Keratinocyte (primary cell): ENCODE data around the gene MAGI2. TPM values are rescaled to one million over a fixed set of nuclear protein-coding genes. Genes with fewer than 3 reads are reported as not detected.

Source experiments
- DNase-seq: peaks from one replicate; pipeline ENCODE4 v3.0.0-alpha.2; 2011; ENCODE audit warnings: low read depth, missing footprints, low spot score
- FAIRE-seq: peaks from 2 replicates; lab custom pipeline; 2011; peaks lifted over from hg19 to GRCh38; lab: Jason Lieb, UNC
- H2AFZ ChIP-seq: 2 replicates; pipeline ENCODE4 v1.6.0; 2012; ENCODE audit warnings: low read length, control low read depth, inconsistent platforms; ENCODE audit not compliant: control insufficient read depth
- H3K27ac ChIP-seq: 2 replicates; pipeline ENCODE4 v1.5.1; 2011; ENCODE audit warnings: low read length; ENCODE audit not compliant: control insufficient read depth, insufficient read depth
- H3K27me3 ChIP-seq: 3 replicates; pipeline ENCODE4 v1.6.0; 2011; ENCODE audit warnings: low read length; ENCODE audit not compliant: control insufficient read depth, insufficient read depth; ENCODE audit errors: extremely low read depth
- H3K36me3 ChIP-seq, 2 experiments: 2 replicates in 1 of 2; 3 replicates in 1 of 2; pipeline ENCODE4 v1.5.1; 2011; ENCODE audit warnings: low read length in 2 of 2, mild to moderate bottlenecking in 1 of 2; ENCODE audit not compliant: control insufficient read depth in 2 of 2, insufficient read depth in 2 of 2; ENCODE audit errors: extremely low read depth in 1 of 2
- H3K4me1 ChIP-seq: 3 replicates; pipeline ENCODE4 v1.5.1; 2011; ENCODE audit warnings: low read length; ENCODE audit not compliant: control insufficient read depth, insufficient read depth; ENCODE audit errors: extremely low read depth
- H3K4me2 ChIP-seq: 3 replicates; pipeline ENCODE4 v1.6.0; 2011; ENCODE audit warnings: low read depth, low read length; ENCODE audit not compliant: control insufficient read depth, insufficient read depth; ENCODE audit errors: extremely low read depth
- H3K4me3 ChIP-seq, 3 experiments: fragments of 200-600 bp in 1 of 3; sonication (generic) in 1 of 3; 2 replicates in 2 of 3; 3 replicates in 1 of 3; pipeline ENCODE4 v1.5.1; 2011 to 2016; ENCODE audit warnings: low read length in 3 of 3, mild to moderate bottlenecking in 3 of 3, control low read depth in 2 of 3, inconsistent platforms in 1 of 3, low read depth in 1 of 3, mixed read lengths in 1 of 3, mixed run types in 1 of 3, moderate library complexity in 1 of 3; ENCODE audit not compliant: control insufficient read depth in 2 of 3, insufficient read depth in 2 of 3; ENCODE audit errors: extremely low read depth in 1 of 3
- H3K79me2 ChIP-seq: 2 replicates; pipeline ENCODE4 v1.6.0; 2012; ENCODE audit warnings: low read length; ENCODE audit not compliant: control insufficient read depth, insufficient read depth
- H3K9ac ChIP-seq: 3 replicates; pipeline ENCODE4 v1.6.0; 2011; ENCODE audit warnings: low read length; ENCODE audit not compliant: control insufficient read depth, insufficient read depth; ENCODE audit errors: extremely low read depth
- H3K9me1 ChIP-seq: 3 replicates; pipeline ENCODE4 v1.6.0; 2011; ENCODE audit warnings: low read length; ENCODE audit not compliant: control insufficient read depth, insufficient read depth; ENCODE audit errors: extremely low read depth
- H3K9me3 ChIP-seq: 2 replicates; pipeline ENCODE4 v1.5.1; 2012; ENCODE audit warnings: low read depth, low read length; ENCODE audit not compliant: control insufficient read depth
- H4K20me1 ChIP-seq: 3 replicates; pipeline ENCODE4 v1.6.0; 2011; ENCODE audit warnings: low read length; ENCODE audit not compliant: control insufficient read depth, insufficient read depth; ENCODE audit errors: extremely low read depth
- CTCF ChIP-seq, 3 experiments: IDR thresholded peaks in 1 of 3; conservative IDR thresholded peaks in 1 of 3; optimal IDR thresholded peaks in 1 of 3; 2 replicates in 2 of 3; 3 replicates in 1 of 3; pipeline versions ENCODE3 to v1.5.1; 2011; ENCODE audit warnings: low read length in 3 of 3, mild to moderate bottlenecking in 3 of 3, moderate library complexity in 2 of 3, control low read depth in 1 of 3, inconsistent platforms in 1 of 3; ENCODE audit not compliant: insufficient read depth in 2 of 3; ENCODE audit errors: extremely low read depth in 1 of 3
- EZH2 ChIP-seq: IDR thresholded peaks from one replicate; pipeline ENCODE4 v1.6.1; 2012; ENCODE audit warnings: inconsistent platforms, mild to moderate bottlenecking, low read length, moderate library complexity
- dilution Hi-C: fragments of 300-500 bp; cut with MboI; formaldehyde crosslinking; loops from one replicate; pipeline ENCODE4 v1.7.0; 2020; ENCODE audit warnings: low sequenced_read_pairs; ENCODE audit not compliant: extremely low pct_ligation_motif_present
- polyA plus RNA-seq, 5 experiments: library from polyadenylated mRNA; depleted of rRNA in 3 of 5; stranded (reverse) in 3 of 5; stranded (forward) in 1 of 5; unstranded in 1 of 5; fragments of >200 nt; gene quantifications; 1 replicate in 1 of 5; 2 replicates in 3 of 5; 3 replicates in 1 of 5; pipeline versions ENCODE4 v1.2.1 to v1.2.3, GENCODE V29; 2011 to 2012; ENCODE audit warnings: missing spikeins in 2 of 5, low read depth in 1 of 5, low replicate concordance in 1 of 5

The MAGI2 gene
- polyA plus RNA-seq, 1 donor (not counting 4 experiments of a cell fraction or from before 2014, with no cell fraction given): 0.07 TPM

GRCh38 chr7:78389022-78389421, 1064.4 kb downstream of the MAGI2 start:
- no peaks in the 10 kb centered on the region for H3K9me3 ChIP-seq
- DNase-seq: no peak
- TF ChIP-seq EZH2 (no peak), CTCF (optimal IDR thresholded peaks at IDR 0.05 in 1 of 3, IDR thresholded peaks at IDR 0.05 in 1 of 3, conservative IDR thresholded peaks at IDR 0.05 in 1 of 3; ENCODE audit: extremely low read depth in 1 of 3, insufficient read depth in 2 of 3, low read length in 3 of 3) (no peak)

GRCh38 chr7:78386520-78386919, 1066.9 kb downstream of the MAGI2 start:
- Histone ChIP-seq H3K9me3 (no peaks in the 10 kb centered on the region), H3K4me3 (no peak overlapping the region), H2AFZ (no peak overlapping the region), H3K27ac (no peak overlapping the region), H3K4me1 (no peaks in the 10 kb centered on the region), H3K9ac (no peak overlapping the region), H3K27me3 (no peaks in the 10 kb centered on the region), H3K4me2 (no peak overlapping the region), H3K9me1 (no peaks in the 10 kb centered on the region), H3K36me3 (no peaks in the 10 kb centered on the region), H3K79me2 (no peaks in the 10 kb centered on the region), H4K20me1 (no peaks in the 10 kb centered on the region)
- no peak for FAIRE-seq
- no peak for DNase-seq
- TF ChIP-seq EZH2: no peak
- no peak for TF ChIP-seq CTCF (optimal IDR thresholded peaks at IDR 0.05 in 1 of 3, IDR thresholded peaks at IDR 0.05 in 1 of 3, conservative IDR thresholded peaks at IDR 0.05 in 1 of 3; ENCODE audit: extremely low read depth in 1 of 3, insufficient read depth in 2 of 3, low read length in 3 of 3)
- dilution Hi-C loops: no loop called here

More at GRCh38 chr7:78389022-78389421, 1064.4 kb downstream of the MAGI2 start:
- dilution Hi-C loops: no loop called here
- Histone ChIP-seq H3K4me3 (no peak overlapping the region), H3K4me2 (no peak overlapping the region), H3K4me1 (no peaks in the 10 kb centered on the region), H3K27ac (no peak overlapping the region), H3K79me2 (no peaks in the 10 kb centered on the region), H2AFZ (no peak overlapping the region), H3K9ac (no peak overlapping the region), H3K36me3 (no peaks in the 10 kb centered on the region), H3K27me3 (no peaks in the 10 kb centered on the region), H4K20me1 (no peaks in the 10 kb centered on the region), H3K9me1 (no peaks in the 10 kb centered on the region)
- FAIRE-seq: no peak
